Endothelial cell of umbilical vein (primary cell): ENCODE measurements around the gene SRCAP.

ENCODE experiments used
- EZH2 ChIP-seq: IDR thresholded peaks from 2 replicates; pipeline ENCODE4 v1.6.1; 2012; ENCODE audit warnings: borderline replicate concordance, low read depth, mild to moderate bottlenecking, moderate library complexity, low read length, inconsistent platforms; ENCODE audit not compliant: severe bottlenecking
- FOS ChIP-seq: IDR thresholded peaks from 2 replicates; pipeline ENCODE4 v1.6.1; 2011; ENCODE audit warnings: mild to moderate bottlenecking, low read length, moderate library complexity, borderline replicate concordance; ENCODE audit not compliant: insufficient read depth
- JUN ChIP-seq: IDR thresholded peaks from 2 replicates; pipeline ENCODE4 v1.6.1; 2011; ENCODE audit warnings: borderline replicate concordance, low read depth; ENCODE audit not compliant: insufficient read length, insufficient read depth
- POLR2A ChIP-seq: IDR thresholded peaks from 2 replicates; pipeline ENCODE4 v1.6.1; 2012; ENCODE audit warnings: low read depth, mild to moderate bottlenecking, control low read depth, low read length
- POLR2AphosphoS5 ChIP-seq: IDR thresholded peaks from 2 replicates; pipeline ENCODE4 v1.6.1; 2012; ENCODE audit warnings: low read depth, mild to moderate bottlenecking, control low read depth, low read length, moderate library complexity; ENCODE audit not compliant: insufficient read depth
- TF ChIP-seq, protein P1 (sequence below), 2 donors: IDR thresholded peaks; 1 replicate in 1 of 2; 2 replicates in 1 of 2; pipeline ENCODE4 v1.5.1; 2011; ENCODE audit warnings: low read length in 2 of 2, mild to moderate bottlenecking in 2 of 2, moderate library complexity in 2 of 2, control low read depth in 1 of 2, inconsistent platforms in 1 of 2, low read depth in 1 of 2; ENCODE audit not compliant: insufficient read depth in 1 of 2; ENCODE audit errors: extremely low read depth in 1 of 2
- TF ChIP-seq, protein P2 (sequence below): IDR thresholded peaks from 2 replicates; pipeline ENCODE4 v1.6.1; 2011; ENCODE audit not compliant: insufficient read depth, insufficient read length

DNA sequence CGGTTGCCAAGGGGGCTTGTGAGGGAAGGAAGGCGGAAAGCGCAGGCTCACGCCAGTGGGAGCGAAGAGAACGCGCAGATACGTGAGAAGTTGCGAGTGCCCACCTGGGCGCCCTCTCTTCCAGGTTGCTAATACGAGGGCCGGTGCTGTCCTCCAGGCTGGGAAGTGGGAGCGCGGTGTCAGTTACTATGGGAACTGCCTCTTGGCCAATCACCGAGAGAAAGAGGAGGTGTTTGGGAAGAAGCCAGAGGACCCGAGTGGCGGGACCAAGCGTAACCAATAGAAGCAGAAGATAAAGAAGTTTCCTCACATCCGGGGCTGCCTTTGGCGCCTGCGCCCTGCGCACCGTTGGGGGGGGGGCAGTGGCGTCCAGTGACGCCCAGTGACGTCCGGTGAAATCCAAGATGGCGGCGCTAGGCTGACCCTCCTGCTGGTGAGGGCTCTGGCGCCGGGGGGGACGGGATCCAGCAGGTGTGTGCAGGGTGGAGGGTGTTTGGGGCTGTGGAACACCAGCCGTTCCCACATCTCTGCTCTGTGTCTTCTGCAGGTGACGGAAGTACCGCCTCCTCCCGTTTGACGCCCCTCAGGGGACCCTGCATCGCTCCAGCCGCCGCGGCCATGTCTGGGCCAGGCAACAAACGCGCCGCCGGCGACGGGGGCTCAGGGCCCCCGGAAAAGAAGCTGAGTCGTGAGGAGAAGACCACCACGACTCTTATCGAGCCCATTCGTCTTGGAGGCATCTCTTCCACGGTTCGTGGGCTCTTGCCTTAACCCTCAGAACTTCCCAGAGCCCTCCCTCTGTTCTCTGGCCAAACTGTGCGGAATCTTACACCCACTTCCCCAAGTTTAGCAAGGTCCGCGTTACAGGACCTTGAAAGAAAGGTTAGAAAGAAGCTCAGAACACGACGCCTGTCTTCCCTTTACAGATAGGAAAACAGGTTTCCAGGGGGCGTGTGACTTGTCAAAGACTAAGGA, 63.2 kb downstream of the SRCAP start, which contains the start of the genes CFAP119 and RNF40:
- TF ChIP-seq POLR2AphosphoS5 = peak; percentile 81
- TF ChIP-seq, protein P1, sequence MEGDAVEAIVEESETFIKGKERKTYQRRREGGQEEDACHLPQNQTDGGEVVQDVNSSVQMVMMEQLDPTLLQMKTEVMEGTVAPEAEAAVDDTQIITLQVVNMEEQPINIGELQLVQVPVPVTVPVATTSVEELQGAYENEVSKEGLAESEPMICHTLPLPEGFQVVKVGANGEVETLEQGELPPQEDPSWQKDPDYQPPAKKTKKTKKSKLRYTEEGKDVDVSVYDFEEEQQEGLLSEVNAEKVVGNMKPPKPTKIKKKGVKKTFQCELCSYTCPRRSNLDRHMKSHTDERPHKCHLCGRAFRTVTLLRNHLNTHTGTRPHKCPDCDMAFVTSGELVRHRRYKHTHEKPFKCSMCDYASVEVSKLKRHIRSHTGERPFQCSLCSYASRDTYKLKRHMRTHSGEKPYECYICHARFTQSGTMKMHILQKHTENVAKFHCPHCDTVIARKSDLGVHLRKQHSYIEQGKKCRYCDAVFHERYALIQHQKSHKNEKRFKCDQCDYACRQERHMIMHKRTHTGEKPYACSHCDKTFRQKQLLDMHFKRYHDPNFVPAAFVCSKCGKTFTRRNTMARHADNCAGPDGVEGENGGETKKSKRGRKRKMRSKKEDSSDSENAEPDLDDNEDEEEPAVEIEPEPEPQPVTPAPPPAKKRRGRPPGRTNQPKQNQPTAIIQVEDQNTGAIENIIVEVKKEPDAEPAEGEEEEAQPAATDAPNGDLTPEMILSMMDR (IDR thresholded peaks at IDR 0.05; ENCODE audit: extremely low read depth in 1 of 2, insufficient read depth in 1 of 2, low read depth in 1 of 2, low read length in 2 of 2) = no peak
- peak; percentile 89 for TF ChIP-seq POLR2A
- TF ChIP-seq, protein P2, sequence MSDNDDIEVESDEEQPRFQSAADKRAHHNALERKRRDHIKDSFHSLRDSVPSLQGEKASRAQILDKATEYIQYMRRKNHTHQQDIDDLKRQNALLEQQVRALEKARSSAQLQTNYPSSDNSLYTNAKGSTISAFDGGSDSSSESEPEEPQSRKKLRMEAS = peak; percentile 3
- TF ChIP-seq EZH2 = no peak
- no peak for TF ChIP-seq FOS
- no peak for TF ChIP-seq JUN
